T-cell (primary cell): Measurements from ENCODE around the gene ST8SIA5. TPM values are rescaled to one million over a fixed set of nuclear protein-coding genes. Genes with fewer than 3 reads are reported as not detected.

Experiments used
- ATAC-seq, 4 experiments: fragments of 200-7000 bp in 3 of 4; fragments of 150-1000 bp in 1 of 4; cut with Tn5 transposase; replicated peaks in 1 of 4; 1 replicate in 3 of 4; 2 replicates in 1 of 4; pipeline ENCODE4 v1.10.0; 2021; ENCODE audit warnings: moderate library complexity in 3 of 4, mild to moderate bottlenecking in 2 of 4, moderate number of reproducible peaks in 1 of 4
- CTCF ChIA-PET, 2 donors: fragments of 300-600 bp; sonication (Branson Sonifier 250); formaldehyde crosslinking; loops; one replicate each; lab custom pipeline; 2022; ENCODE audit warnings: antibody characterized with exemption in 2 of 2; lab: Charles Lee
- POLR2A ChIA-PET, 2 donors: fragments of 300-600 bp; sonication (Branson Sonifier 250); formaldehyde crosslinking; loops; one replicate each; lab custom pipeline; 2022; ENCODE audit warnings: antibody characterized with exemption in 2 of 2; lab: Charles Lee
- DNase-seq, 35 experiments: peaks; one replicate each; pipeline versions ENCODE4 v3.0.0 to v3.0.0-alpha.2; 2013 to 2023
- H3K27ac ChIP-seq: one replicate; pipeline ENCODE4 v1.5.1; 2013; ENCODE audit warnings: low read length
- H3K27me3 ChIP-seq, 2 experiments: replicated peaks in 1 of 2; 1 replicate in 1 of 2; 2 replicates in 1 of 2; pipeline versions ENCODE4 v1.6.1 to v1.7.0; 2013; ENCODE audit warnings: low read length in 1 of 2, mixed read lengths in 1 of 2; ENCODE audit not compliant: control insufficient read depth in 2 of 2, insufficient read depth in 2 of 2; ENCODE audit errors: extremely low read depth in 1 of 2
- H3K36me3 ChIP-seq, 2 donors: 1 replicate in 1 of 2; 2 replicates in 1 of 2; pipeline versions ENCODE4 v1.6.1 to v1.7.0; 2013; ENCODE audit warnings: low read length in 1 of 2; ENCODE audit not compliant: control insufficient read depth in 2 of 2, insufficient read depth in 1 of 2; ENCODE audit errors: extremely low read depth in 1 of 2
- H3K4me1 ChIP-seq, 2 experiments: 1 replicate in 1 of 2; 2 replicates in 1 of 2; pipeline versions ENCODE4 v1.6.1 to v1.7.0; 2013; ENCODE audit warnings: low read length in 2 of 2, mixed read lengths in 1 of 2; ENCODE audit not compliant: insufficient read depth in 2 of 2, control insufficient read depth in 1 of 2; ENCODE audit errors: extremely low read depth in 1 of 2
- H3K4me3 ChIP-seq, 2 donors: 1 replicate in 1 of 2; 2 replicates in 1 of 2; pipeline versions ENCODE4 v1.5.1 to v1.7.0; 2013; ENCODE audit warnings: mild to moderate bottlenecking in 2 of 2, low read length in 1 of 2, moderate library complexity in 1 of 2; ENCODE audit not compliant: control insufficient read depth in 1 of 2; ENCODE audit errors: extremely low read depth in 1 of 2
- H3K9me3 ChIP-seq: 2 replicates; pipeline ENCODE4 v1.7.0; 2013
- H3K27ac Mint-ChIP-seq, 2 donors: one replicate each; pipeline ENCODE4 v1.8.0; 2020 to 2021; ENCODE audit warnings: mild to moderate bottlenecking in 2 of 2, mixed read lengths in 2 of 2
- H3K27me3 Mint-ChIP-seq, 2 donors: one replicate each; pipeline ENCODE4 v1.8.0; 2021 to 2022; ENCODE audit warnings: mixed read lengths in 2 of 2
- H3K36me3 Mint-ChIP-seq: one replicate; pipeline ENCODE4 v1.8.0; 2021; ENCODE audit warnings: mixed read lengths
- H3K4me1 Mint-ChIP-seq, 3 donors: one replicate each; pipeline ENCODE4 v1.8.0; 2020 to 2022; ENCODE audit warnings: mixed read lengths in 3 of 3, mild to moderate bottlenecking in 1 of 3
- H3K4me3 Mint-ChIP-seq, 3 donors: one replicate each; pipeline ENCODE4 v1.8.0; 2020 to 2022; ENCODE audit warnings: mild to moderate bottlenecking in 3 of 3, mixed read lengths in 3 of 3, moderate library complexity in 3 of 3
- H3K9me3 Mint-ChIP-seq, 3 donors: one replicate each; pipeline ENCODE4 v1.8.0; 2020 to 2022; ENCODE audit warnings: mixed read lengths in 3 of 3
- WGBS: methylation state at CpG from one replicate; pipeline ENCODE4 v1.1.5; 2013; ENCODE audit warnings: missing lambda C conversion rate; ENCODE audit not compliant: insufficient coverage; 5-methylcytosine and 5-hydroxymethylcytosine counted together
- total RNA-seq, 35 experiments: library from RNA in 6 of 35; stranded (reverse) in 6 of 35; fragments of 120-200 nt in 1 of 35; gene quantifications; one replicate each; pipeline versions ENCODE4 v1.2.1 to v1.2.4 and lab custom pipeline; 2013 to 2026

ST8SIA5 gene
- total RNA-seq, 5 donors from 2014 or later (not counting 1 experiment from before 2014, with no cell fraction given): 0.09 to 0.28 TPM; not detected in 3

DNA sequence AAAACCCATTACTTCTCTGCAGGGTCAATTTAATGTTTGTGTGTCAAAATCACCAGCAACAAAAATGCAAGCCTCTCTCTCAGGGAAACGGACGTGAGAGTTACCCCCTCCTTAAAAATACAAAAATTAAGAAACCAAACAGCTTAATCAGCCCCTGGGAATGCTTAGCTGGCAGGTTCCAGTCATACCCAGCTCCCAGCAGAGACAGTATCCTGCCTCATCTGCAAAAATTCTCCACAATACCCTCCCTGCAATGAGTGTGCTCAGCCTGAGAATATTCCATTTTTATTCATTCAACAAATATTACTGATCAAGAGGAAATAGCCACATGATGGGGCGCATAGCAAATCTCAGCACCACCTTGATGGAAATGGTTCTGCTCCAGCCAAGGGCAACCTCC lies 36.3 kb downstream of the ST8SIA5 start:
- Mint-ChIP-seq H3K27ac (no peak overlapping the region), H3K4me1 (no peaks in the 10 kb centered on the region), H3K9me3 (no peaks in the 10 kb centered on the region), H3K27me3 (peaks cover 11 to 26% of the 10 kb centered on the region in 2 donors), H3K36me3 (no peaks in the 10 kb centered on the region), H3K4me3 (no peak overlapping the region)
- H3K4me1 ChIP-seq: no peaks in the 10 kb centered on the region
- WGBS: 86% methylated on average over 2 of the region's 3 CpGs
- POLR2A ChIA-PET: no interaction called here
- peaks cover 0 to 16% of the 10 kb centered on the region in 2 experiments for H3K27me3 ChIP-seq
- H3K4me3 ChIP-seq: no peak overlapping the region
- no peak overlapping the region for H3K27ac ChIP-seq
- no peaks in the 10 kb centered on the region for H3K9me3 ChIP-seq
- ATAC-seq (no peak), DNase-seq (no peak)
- CTCF ChIA-PET: no interaction called here
- H3K36me3 ChIP-seq: no peaks in the 10 kb centered on the region

DNA sequence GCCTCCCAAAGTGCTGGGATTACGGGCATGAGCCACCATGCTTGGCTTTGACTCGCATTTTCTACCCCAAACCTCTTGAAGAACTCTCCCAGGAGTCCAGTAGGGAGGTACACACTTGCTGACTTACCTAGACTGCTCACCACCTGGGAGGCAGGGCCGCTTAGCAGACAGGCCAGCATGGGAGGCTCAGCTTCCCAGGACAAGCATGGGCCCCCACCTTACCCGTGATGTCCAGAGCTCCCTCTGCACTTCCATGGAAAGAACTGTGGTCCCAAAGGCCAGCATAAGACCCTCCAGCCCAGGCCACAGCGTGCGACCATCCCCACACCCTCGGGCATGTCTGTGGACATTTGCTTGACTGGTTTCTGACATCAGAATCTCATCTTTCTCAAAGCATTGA lies 36.8 kb downstream of the ST8SIA5 start:
- H3K27me3 ChIP-seq: peaks cover 0 to 16% of the 10 kb centered on the region in 2 experiments
- no peak for DNase-seq
- H3K4me3 ChIP-seq: no peak overlapping the region
- no peak for ATAC-seq
- H3K36me3 ChIP-seq: no peaks in the 10 kb centered on the region
- no peaks in the 10 kb centered on the region for H3K4me1 ChIP-seq
- Mint-ChIP-seq H3K27me3 (peaks cover 11 to 26% of the 10 kb centered on the region in 2 donors), H3K27ac (no peak overlapping the region), H3K36me3 (no peaks in the 10 kb centered on the region), H3K4me3 (no peak overlapping the region), H3K4me1 (no peaks in the 10 kb centered on the region), H3K9me3 (no peaks in the 10 kb centered on the region)
- POLR2A ChIA-PET: no interaction called here
- CTCF ChIA-PET: interaction anchor here in 1 of 2 donors (0.6 kb wide), 1 partner anchor 86 kb away, joined by 3 read pairs; no protein-coding TSS in a partner anchor
- WGBS: 56% methylated on average over 7 of the region's 7 CpGs
- H3K9me3 ChIP-seq: no peaks in the 10 kb centered on the region
- no peak overlapping the region for H3K27ac ChIP-seq

DNA sequence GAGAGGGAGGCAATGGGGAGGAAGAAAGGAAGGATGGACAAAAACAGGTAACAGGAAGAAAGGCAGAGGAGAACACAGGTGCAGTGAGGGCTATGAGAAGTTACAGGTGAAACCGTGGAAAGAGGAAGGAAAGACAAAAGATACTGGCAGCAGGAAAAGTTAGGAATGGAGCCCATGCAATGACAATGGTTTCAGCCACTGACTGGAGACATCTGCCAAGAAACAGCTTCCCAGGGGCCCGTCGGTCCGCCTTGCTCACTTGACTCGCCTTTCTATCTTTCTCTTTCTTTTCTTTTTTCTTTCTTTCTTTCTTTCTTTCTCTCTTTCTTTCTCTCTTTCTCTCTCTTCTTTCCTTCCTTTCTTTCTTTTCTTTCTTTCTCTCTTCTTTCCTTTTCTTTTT lies 37.5 kb downstream of the ST8SIA5 start:
- no peaks in the 10 kb centered on the region for H3K4me1 ChIP-seq
- no peaks in the 10 kb centered on the region for H3K36me3 ChIP-seq
- H3K4me1 Mint-ChIP-seq: no peaks in the 10 kb centered on the region
- no peak overlapping the region for H3K4me3 Mint-ChIP-seq
- H3K36me3 Mint-ChIP-seq: no peaks in the 10 kb centered on the region
- no peak for ATAC-seq
- 71% methylated on average over 5 of the region's 5 CpGs for WGBS
- CTCF ChIA-PET: interaction anchor here in 1 of 2 donors (0.6 kb wide), 1 partner anchor 86 kb away, joined by 3 read pairs; no protein-coding TSS in a partner anchor
- H3K27me3 Mint-ChIP-seq: peaks cover 11 to 26% of the 10 kb centered on the region in 2 donors
- H3K27ac ChIP-seq: no peak overlapping the region
- no peaks in the 10 kb centered on the region for H3K9me3 Mint-ChIP-seq
- no peak for DNase-seq
- H3K27me3 ChIP-seq: peaks cover 0 to 16% of the 10 kb centered on the region in 2 experiments
- H3K4me3 ChIP-seq: no peak overlapping the region
- no peaks in the 10 kb centered on the region for H3K9me3 ChIP-seq
- POLR2A ChIA-PET: no interaction called here
- no peak overlapping the region for H3K27ac Mint-ChIP-seq

DNA sequence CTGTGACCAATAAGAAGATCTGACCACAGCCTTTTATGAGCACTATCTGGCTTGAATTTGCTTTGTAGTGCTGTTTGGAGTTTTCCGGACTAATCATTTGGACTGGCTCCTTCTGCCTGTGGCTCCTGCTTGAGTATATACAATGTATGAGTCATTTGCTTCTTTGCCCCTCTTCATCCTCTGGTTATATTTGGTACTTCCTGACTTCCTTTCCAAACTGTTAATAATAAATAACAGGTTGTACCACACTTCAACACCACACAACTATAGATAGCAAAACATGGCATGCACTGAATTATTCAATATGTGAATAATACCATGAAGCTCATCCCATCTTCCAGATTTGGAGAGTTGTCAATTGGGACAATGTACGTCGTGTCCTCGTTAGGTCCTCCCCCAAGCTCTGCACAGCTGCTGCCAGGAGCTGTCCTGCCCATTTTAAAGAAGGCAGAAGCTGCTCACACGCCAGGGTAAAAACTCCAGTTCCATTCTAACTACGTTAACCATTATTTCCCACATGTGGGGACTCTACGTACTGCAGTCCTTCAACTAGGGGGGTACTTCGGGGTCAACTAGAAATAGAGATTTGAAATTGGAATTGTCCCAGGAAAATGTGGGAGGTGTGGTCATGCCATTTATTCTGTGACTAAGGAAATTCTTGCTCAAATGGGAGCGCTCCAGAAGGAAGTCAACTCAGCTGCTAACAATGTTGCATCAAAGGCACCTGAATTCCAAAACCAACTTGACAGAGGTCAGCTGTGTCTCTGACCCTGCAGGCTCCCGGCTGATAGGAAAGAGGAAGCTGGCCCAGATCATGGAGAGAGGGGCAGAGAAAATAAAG lies 38.1 kb downstream of the ST8SIA5 start:
- POLR2A ChIA-PET: no interaction called here

DNA sequence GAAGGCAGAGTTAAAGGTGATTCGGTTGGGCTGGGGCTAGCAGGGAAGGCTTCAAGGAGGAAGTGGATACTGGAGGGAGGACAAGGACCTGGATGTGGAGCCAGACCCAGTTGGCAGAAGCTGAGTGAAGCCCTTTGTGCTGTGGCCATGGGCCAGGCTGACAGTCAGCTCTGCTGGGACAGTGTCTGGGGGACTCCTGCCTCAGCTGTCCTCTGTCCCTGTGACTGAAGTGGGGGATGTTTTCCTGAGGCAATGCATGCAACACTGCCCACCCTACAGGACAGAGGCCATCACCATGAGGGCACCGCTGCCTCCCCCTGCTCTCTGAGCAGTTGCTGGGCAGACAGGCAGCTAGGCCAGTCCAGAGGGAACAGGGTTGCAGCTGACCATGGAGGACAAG lies 40.0 kb downstream of the ST8SIA5 start:
- ChIA-PET POLR2A (no interaction called here), CTCF (no interaction called here)
- Histone ChIP-seq H3K27me3 (peaks cover 0 to 18% of the 10 kb centered on the region in 2 experiments), H3K36me3 (no peaks in the 10 kb centered on the region), H3K27ac (no peak overlapping the region), H3K4me3 (no peak overlapping the region), H3K9me3 (no peaks in the 10 kb centered on the region), H3K4me1 (no peaks in the 10 kb centered on the region)
- H3K36me3 Mint-ChIP-seq: no peaks in the 10 kb centered on the region
- H3K27me3 Mint-ChIP-seq: peaks cover 11 to 26% of the 10 kb centered on the region in 2 donors
- H3K9me3 Mint-ChIP-seq: no peaks in the 10 kb centered on the region
- ATAC-seq (no peak), DNase-seq (no peak)
- H3K4me1 Mint-ChIP-seq: no peaks in the 10 kb centered on the region
- WGBS: 90% methylated on average over 2 of the region's 2 CpGs
- H3K27ac Mint-ChIP-seq: no peak overlapping the region
- H3K4me3 Mint-ChIP-seq: no peak overlapping the region

More for the DNA sequence above, 38.1 kb downstream of the ST8SIA5 start:
- DNase-seq (no peak), ATAC-seq (no peak)
- 28% methylated on average over 4 of the region's 10 CpGs for WGBS
- peaks cover 11 to 26% of the 10 kb centered on the region in 2 donors for H3K27me3 Mint-ChIP-seq
- H3K27ac Mint-ChIP-seq: no peak overlapping the region
- H3K4me1 Mint-ChIP-seq: no peaks in the 10 kb centered on the region
- CTCF ChIA-PET: no interaction called here
- no peaks in the 10 kb centered on the region for H3K9me3 ChIP-seq
- H3K4me3 Mint-ChIP-seq: no peak overlapping the region
- no peaks in the 10 kb centered on the region for H3K36me3 ChIP-seq
- H3K36me3 Mint-ChIP-seq: no peaks in the 10 kb centered on the region
- no peaks in the 10 kb centered on the region for H3K4me1 ChIP-seq
- no peaks in the 10 kb centered on the region for H3K9me3 Mint-ChIP-seq
- H3K27ac ChIP-seq: no peak overlapping the region
- H3K27me3 ChIP-seq: peaks cover 0 to 16% of the 10 kb centered on the region in 2 experiments
- H3K4me3 ChIP-seq: no peak overlapping the region

DNA sequence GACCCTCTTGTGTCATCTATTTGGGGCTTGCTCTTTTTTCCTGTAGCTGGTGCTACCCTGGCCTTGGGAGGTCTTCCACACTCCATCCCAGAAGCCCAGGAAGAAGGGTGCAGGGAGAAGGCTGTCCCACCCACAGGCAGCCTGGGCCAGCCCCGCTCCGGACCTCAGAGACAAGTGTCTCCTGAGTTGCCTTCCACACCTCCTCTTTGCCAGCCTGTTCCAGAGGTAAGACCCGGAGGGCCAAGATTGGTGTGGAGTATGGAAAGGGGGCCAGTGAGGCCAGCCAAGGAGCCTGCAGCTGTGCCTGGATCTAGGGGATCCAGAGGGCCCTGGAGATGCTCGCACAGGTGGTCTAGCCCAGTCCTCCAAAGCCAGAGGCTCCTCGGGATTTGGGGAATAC lies 40.5 kb downstream of the ST8SIA5 start:
- ChIA-PET CTCF (no interaction called here), POLR2A (no interaction called here)
- H3K4me3 ChIP-seq: no peak overlapping the region
- no peak overlapping the region for H3K27ac Mint-ChIP-seq
- no peaks in the 10 kb centered on the region for H3K9me3 Mint-ChIP-seq
- WGBS: 73% methylated on average over 2 of the region's 5 CpGs
- H3K36me3 Mint-ChIP-seq: no peaks in the 10 kb centered on the region
- peaks cover 11 to 25% of the 10 kb centered on the region in 2 donors for H3K27me3 Mint-ChIP-seq
- DNase-seq: no peak
- H3K27ac ChIP-seq: no peak overlapping the region
- no peaks in the 10 kb centered on the region for H3K36me3 ChIP-seq
- peaks cover 0 to 1% (median 0%) of the 10 kb centered on the region in 3 donors for H3K4me1 Mint-ChIP-seq
- peaks cover 0 to 22% of the 10 kb centered on the region in 2 experiments for H3K27me3 ChIP-seq
- no peak overlapping the region for H3K4me3 Mint-ChIP-seq
- no peak for ATAC-seq
- H3K9me3 ChIP-seq: no peaks in the 10 kb centered on the region
- H3K4me1 ChIP-seq: no peaks in the 10 kb centered on the region
